GM18498 (cell line): ENCODE data around the gene HIF3A.

ENCODE experiments used
- ATAC-seq: cut with Tn5 transposase; IDR thresholded peaks from one replicate; pipeline ENCODE4 v1.9.1; 2021; ENCODE audit warnings: mild to moderate bottlenecking, moderate library complexity; ENCODE audit not compliant: unreplicated experiment

HIF3A gene

DNA sequence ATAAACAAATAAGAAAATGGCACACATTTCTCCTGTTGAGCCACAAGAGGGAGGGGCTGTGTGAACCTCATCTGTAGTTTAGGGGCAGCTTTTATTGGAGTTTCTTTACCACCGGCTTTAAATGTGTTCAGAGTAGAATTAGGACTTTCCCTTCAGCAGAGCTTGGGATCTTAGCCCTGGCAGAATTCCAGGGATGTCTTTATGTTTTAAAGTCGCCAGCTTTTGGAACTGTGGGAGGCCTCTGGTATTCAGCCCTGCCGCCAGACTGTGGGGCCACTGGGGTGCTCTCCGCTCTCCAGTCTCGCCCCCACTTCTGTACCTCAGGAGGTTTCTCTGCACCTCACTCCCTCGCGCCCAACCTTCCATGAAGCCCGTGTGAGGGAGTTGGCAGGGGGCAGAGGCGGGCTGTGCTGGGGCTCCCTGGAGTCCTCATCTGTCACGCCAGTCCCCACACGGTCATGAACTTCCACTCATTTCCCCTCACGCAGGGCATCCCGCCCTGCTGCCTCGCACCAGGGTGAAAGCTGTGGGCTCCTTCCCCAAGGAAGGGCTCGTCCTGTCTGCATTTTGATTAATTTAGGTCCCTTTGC, 85.0 kb downstream of the HIF3A start:
- no peak for ATAC-seq

DNA sequence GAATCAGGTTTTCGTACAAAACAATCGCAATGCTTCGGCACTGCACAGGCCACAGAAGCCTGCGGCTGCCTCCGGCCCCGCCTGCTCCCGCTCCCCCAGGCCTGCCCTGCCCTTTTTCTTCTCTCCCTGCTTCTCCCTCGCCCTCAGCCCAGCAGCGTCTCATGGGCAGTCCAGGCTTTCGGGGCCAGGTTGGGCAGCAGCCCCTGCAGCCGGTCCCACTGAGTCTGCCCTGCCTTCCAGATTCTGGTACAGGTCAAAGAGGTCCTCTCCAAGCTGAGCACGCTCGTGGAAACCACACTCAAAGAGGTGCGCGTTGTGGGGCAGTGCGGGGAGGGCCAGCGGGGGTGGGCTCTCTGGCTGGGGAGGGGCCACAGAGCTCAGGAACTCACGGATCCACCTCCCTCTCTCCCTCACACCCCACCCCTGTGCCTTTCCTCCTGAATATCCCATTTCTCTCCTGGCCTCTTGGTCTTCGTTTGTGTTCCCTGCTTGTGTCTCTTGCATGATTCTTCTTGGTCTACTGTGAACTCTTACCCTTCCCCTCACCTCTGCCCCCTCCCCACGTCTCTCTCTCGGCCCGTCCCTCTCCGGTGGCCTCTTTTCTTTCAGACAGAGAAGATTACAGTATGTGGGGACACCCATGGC, 86.5 kb downstream of the HIF3A start:
- ATAC-seq, result no peak

DNA sequence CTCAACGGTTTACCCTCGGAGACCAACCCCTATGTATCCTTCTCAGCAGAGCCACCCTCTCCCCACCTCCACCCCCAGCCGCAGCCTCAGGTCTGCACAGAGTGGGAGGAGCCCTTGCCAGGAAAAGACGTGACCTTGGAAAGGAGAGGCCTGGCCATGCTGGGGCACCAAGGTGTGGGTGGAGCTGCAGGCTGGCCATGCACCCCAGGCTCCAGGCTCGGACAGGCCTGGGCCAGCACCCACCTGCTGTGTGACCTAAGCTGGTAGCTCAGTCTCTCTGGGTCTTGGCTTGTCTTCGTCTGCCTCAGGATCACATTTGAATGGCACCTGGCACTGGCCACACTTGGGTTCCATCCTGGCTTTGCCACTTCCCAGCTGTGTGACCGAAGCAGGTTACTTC, 87.0 kb downstream of the HIF3A start:
- ATAC-seq, result no peak

DNA sequence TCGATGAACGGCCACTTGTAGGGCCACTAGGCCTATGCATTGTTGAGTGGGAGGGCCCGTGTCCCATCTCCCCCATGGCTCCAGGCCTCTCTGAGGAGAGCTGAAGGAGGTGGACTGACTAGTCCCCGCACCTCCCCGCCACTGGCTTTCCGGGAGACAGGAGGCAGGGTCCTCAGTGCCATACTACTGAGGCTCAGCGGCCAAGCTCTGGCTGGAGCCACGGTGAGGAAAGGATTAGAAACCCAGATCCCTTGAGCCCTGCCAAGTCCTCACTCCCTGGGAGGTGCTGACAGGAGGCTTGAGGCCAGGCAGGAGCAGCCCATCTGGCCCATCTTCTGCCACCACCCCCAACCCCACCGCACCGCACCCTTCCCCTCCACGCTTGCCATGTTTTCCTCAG, 87.6 kb downstream of the HIF3A start:
- ATAC-seq, result no peak

DNA sequence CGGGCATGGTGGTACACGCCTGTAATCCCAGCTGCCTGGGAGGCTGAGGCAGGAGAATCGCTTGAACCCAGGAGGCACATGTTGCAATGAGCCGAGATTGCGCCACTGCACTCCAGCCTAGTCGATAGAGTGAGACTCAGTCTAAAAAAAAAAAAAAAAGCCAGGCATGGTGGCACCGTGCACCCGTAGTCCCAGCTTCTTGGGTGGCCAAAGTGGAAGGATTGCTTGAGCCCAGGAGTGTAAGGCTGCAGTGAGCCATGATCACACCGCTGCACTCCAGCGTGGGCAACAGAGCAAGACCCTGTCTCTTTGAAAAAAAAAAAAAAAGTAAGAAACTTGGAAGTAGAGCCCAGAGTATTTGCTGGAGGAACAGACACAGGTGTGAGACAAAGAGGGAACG, 88.8 kb downstream of the HIF3A start:
- ATAC-seq, result no peak

DNA sequence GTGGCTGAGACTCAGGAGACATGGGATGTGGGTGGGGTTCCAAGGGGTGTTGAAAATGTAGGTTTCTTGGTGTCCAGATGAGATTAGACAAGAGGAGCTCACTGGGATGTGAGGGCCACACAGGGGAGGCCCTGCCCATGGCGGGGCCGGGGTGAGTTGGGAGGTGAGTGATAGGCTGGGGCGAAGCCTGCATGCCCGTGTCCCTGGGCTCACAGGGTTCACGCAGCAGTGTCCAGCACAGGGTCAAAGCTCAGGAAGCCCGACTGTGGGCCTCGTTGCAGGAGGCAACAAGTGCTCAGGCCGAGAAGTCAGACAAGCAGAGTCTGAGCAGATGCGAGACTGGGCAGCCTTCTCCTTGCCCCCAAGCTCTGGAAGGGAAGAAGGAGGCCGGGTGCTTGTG, 89.3 kb downstream of the HIF3A start:
- ATAC-seq, result no peak

DNA sequence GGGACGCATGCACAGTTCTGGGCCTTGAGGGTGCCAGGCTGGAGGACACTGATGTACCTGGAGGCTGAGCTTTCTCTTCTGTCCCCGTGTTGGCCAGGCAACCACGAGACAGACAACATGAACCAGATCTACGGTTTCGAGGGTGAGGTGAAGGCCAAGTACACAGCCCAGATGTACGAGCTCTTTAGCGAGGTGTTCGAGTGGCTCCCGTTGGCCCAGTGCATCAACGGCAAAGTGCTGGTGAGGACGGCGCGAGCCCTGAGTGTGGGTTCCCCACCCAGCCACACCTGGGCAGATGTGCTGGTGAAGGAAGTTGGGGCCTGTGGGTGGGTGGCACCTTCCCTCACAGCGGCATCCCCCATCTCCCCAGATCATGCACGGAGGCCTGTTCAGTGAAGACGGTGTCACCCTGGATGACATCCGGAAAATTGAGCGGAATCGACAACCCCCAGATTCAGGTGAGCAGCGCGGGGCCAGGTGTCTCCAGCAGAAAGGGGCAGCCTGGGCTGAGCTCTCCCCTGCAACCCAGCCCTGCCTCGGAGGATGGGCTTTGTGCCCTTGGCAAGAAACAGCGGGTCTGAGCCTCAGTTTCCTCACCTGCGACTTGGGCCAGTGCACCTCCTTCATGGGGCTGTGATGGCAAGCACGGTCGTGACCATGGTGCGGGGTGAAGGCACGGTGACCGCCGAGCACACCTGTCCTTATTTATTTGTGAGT, 90.3 kb downstream of the HIF3A start:
- ATAC-seq, result no peak

DNA sequence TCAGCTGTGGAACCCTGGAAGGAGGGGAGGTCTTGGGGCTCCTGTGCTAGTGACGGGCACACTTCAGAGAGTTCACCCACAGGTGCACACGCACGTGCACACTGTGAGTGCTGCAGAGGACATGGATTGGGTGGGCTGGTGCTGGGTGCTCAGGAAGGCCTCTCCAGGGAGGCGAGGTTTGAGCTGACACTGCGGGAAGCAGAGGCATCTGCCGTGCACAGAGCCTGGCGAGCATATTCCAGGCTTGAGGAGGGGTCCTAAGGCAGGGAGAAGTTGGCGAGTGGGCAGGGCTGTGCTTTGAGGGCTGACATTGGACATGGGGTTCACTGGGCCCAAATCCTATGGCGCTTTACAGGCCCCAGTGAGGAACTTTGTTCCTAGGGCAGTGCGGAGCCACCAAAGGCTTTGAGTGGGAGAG, 90.9 kb downstream of the HIF3A start:
- ATAC-seq, result no peak

DNA sequence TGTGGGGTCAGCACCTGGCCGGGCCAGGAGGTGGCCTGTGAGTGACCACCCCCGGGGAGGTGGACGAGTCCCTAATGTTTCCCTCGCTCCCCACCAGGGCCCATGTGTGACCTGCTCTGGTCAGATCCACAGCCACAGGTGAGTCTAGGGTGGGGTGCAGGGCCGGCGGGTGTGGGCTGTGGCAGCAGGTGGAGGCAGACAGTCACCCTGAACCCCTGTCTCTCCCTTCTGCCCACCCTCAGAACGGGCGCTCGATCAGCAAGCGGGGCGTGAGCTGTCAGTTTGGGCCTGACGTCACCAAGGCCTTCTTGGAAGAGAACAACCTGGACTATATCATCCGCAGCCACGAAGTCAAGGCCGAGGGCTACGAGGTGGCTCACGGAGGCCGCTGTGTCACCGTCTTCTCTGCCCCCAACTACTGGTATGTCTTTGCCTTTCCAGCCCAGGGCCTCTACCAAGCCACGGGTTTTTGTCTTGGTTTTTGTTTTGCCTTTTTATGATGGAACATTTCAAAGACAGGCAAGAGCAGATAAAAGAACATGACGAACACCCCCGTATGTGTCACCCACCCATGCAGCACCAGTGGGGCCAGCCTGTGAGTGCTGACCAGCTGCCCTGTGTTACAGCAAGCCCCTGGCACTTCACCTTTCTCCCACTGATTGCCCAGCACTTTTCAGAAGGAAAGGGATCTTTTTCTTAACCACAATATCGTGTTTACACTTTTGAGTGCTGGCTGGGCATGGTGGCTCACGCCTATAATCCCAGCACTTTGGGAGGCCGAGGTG, 91.7 kb downstream of the HIF3A start:
- ATAC-seq, result no peak

DNA sequence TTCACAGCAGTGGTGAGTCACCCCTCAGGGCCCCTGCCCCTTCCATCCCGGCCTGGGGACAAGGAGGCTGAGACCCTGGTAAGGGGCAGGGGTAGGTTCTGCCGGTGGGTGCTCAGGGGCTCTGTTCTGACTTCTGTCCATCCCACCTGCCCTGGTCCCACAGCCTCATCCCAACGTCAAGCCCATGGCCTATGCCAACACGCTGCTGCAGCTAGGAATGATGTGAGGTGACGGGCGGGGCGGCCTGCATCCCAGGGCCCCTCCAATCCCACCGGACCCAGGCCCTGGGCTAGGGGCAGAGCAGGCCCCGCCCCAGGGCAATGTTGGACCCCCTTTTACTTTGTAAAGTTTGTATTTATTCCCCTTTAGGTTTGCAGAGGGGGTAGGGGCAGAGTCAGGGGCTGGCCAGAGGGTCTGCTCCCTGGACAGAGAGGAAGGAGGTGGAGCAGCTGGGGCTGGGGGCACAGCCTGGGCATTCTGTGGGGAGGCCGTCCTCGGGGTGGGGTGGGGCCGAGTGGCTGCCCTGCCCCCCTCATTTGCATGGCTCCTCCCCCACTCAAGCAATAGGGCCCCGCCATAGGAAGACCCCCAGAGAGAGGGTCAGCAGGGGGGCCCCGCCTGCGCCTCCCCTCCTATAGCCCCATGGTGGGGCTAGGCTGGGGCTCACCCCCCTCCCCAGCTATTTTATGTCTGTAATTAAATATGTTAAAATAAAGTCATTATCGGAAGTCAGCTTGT, 93.4 kb downstream of the HIF3A start:
- ATAC-seq, result no peak

DNA sequence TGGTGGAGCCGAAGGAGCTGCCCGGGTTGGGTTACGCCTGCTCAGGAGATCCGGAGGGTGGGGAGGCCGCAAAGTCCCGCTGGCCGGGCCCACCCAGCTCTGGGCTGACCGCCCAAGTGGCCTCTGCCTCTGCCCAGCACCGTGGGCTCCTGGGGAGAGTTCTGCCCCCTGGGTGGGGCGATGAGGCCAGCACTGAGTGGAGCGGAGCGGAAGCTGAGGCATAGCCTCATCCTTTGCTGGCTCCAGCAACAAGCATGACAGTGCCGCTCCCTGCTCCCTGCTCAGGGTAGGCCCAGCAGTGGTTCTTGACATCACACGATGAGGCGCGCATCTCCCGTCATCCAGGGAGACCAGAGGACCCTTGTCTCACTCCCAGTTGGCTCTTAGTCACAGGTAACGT, 94.0 kb downstream of the HIF3A start:
- no peak for ATAC-seq

DNA sequence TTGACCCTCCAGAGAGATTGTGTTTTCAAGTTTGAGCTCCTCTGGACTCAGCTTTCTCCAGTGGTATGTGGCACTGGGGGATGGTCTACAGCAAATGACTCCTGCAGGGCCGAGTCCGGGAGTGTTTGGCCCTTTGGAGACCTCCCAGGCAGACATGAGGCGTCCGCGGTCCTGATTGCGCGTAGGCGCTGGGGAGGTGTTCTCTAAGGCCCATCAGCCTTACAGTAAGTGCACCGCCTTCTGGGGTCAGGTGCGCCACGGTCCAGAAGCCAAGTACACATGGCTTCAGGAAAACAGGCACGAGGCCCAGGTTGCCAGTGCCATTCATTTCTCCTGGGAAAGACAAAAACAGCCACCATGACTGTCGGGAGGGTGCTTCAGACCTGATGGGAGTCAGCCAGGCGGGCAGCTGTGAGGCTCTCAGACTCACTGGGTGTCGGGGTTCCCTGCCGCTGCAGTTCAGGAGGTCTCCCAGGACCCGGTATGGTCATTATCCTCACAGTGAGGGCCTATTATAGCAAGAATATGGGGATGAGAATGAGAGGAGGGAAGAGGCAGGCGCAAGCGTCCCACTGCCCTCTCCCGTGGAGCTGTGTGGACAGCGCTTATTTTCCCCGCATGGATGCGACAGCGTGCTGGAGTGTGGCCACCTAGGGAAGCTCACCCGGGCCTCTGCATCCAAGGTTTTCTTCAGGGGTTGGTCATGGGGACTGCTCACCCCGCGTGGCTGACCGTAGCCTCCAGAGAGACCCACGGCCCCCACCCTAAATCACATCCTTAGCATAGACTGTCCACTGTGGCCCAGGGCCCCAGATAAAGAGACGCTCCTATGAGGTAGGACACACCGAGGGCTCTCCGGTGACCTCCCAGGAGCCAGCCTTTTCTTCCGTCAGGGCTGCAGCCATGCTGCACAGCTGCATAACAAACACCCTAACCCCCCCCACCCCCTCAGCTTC, 94.7 kb downstream of the HIF3A start:
- ATAC-seq, result no peak

DNA sequence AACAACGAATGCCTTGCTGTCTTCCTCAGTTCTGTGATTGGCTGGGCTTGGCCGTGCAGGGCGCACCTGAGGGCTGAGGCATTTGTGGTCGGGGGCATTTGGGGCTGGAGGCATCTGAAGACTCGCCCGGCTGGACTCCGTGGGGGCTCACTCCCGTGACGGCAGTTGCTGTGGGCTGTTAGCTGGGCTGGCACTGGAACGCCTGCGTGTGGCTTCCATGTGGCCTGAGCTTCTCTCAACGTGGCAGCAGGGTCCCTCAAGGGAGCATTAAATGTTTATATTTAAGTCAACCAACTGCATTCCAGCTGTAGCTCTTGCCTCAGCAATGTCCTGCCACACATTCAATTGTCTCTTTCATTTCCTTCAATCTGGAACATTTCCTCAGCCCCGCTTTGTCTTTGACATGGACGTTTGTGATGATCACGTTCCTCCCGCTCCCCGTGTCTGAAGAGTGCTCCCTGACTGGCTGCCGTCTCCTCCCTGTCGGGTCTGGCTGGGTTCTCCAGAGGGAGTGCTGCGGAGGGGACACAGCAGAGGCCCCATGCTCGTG, 95.5 kb downstream of the HIF3A start:
- no peak for ATAC-seq

DNA sequence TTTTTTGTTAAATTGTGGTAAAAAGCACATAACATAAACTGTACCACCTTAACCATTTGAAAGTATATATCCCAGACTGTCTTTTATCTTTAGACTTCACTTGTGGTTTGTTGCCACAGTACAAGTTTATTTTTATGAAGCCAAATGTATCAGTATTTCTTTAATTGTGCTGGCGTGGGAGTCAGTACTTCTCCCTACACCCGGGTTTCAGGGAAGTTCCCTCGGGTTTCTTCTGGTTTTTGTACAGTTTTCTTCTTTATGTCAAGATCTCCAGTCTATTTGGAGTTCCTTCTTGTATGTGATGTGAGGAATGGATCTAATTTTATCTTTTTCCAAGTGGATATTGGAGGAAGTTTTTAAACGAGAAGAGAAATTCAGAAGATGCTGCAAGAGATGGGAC, 96.0 kb downstream of the HIF3A start:
- no peak for ATAC-seq
